Kidney (tissue), 14 donors: ENCODE data around the gene LY6G5C. TPM values are rescaled to one million over a fixed set of nuclear protein-coding genes. Genes with fewer than 3 reads are reported as not detected.

Experiments
- DNase-seq, 5 donors: peaks; one replicate each; pipeline ENCODE4 v3.0.0-alpha.2; 2013 to 2020
- FAIRE-seq: peaks from 2 replicates; lab custom pipeline; 2012; peaks lifted over from hg19 to GRCh38; lab: Jason Lieb, UNC
- H3K27ac ChIP-seq, 2 donors: one replicate each; pipeline ENCODE4 v1.7.0; 2013; ENCODE audit warnings: low read depth in 2 of 2, low read length in 2 of 2, inconsistent platforms in 1 of 2
- H3K27me3 ChIP-seq: one replicate; pipeline ENCODE4 v1.7.1; 2013; ENCODE audit warnings: low read length, inconsistent platforms; ENCODE audit not compliant: control insufficient read depth, insufficient read depth
- H3K36me3 ChIP-seq, 3 donors: one replicate each; pipeline versions ENCODE4 v1.7.0 to v1.7.1; 2013; ENCODE audit warnings: low read length in 3 of 3, control low read depth in 1 of 3, inconsistent platforms in 1 of 3; ENCODE audit not compliant: insufficient read depth in 3 of 3, control insufficient read depth in 2 of 3
- H3K4me1 ChIP-seq, 3 donors: one replicate each; pipeline versions ENCODE4 v1.7.0 to v1.7.1; 2013; ENCODE audit warnings: low read length in 3 of 3, inconsistent platforms in 1 of 3, low read depth in 1 of 3; ENCODE audit not compliant: control insufficient read depth in 2 of 3, insufficient read depth in 2 of 3
- H3K4me3 ChIP-seq, 3 donors: one replicate each; pipeline versions ENCODE4 v1.7.0 to v1.8.1; 2013; ENCODE audit warnings: low read length in 3 of 3, control low read depth in 1 of 3, inconsistent platforms in 1 of 3
- H3K9ac ChIP-seq, 3 donors: one replicate each; pipeline versions ENCODE4 v1.7.0 to v1.7.1; 2013; ENCODE audit warnings: low read length in 3 of 3, control low read depth in 1 of 3, inconsistent platforms in 1 of 3
- H3K9me3 ChIP-seq, 3 donors: one replicate each; pipeline versions ENCODE4 v1.7.0 to v1.7.1; 2013; ENCODE audit warnings: low read length in 3 of 3, control low read depth in 1 of 3, inconsistent platforms in 1 of 3; ENCODE audit not compliant: control insufficient read depth in 2 of 3, insufficient read depth in 1 of 3
- intact Hi-C: fragments of 100-400 bp; cut with DNase I; formaldehyde crosslinking; loops from one replicate; pipeline ENCODE4 v1.11.1; 2022
- polyA plus RNA-seq: library from polyadenylated mRNA; stranded (reverse); fragments of 350-450 nt; fragmentation: Illumina TruSeq; extraction: RNeasy Lipid Tissue Mini Kit (QIAGEN cat#74804); gene quantifications from one replicate; pipeline ENCODE4 v1.2.3, GENCODE V29; 2014; ENCODE audit warnings: low read depth, low replicate concordance; ENCODE audit not compliant: insufficient read depth
- total RNA-seq: library from RNA; stranded (reverse); fragmentation: NEBNext Ultra II Directional; extraction: Animal tissue kit (Norgen Biotek cat#: 25700); gene quantifications from one replicate; pipeline ENCODE4 v1.2.1, GENCODE V29; 2021
- TF ChIP-seq, protein P1 (sequence below): IDR thresholded peaks from 3 replicates; pipeline ENCODE4 v1.5.1; 2012; ENCODE audit warnings: mild to moderate bottlenecking, moderate library complexity, borderline replicate concordance; ENCODE audit not compliant: insufficient read depth; ENCODE audit errors: extremely low read depth
- donor health status: control.
- donor health status: control.
- donor health status: control.
- donor health status: control.
- donor health status: control.
- donor health status: DM: yes; HTN: yes; CAD: no.
- donor health status: Normal renal cell carcinoma (clear cell type).

The LY6G5C gene
- total and polyA plus RNA-seq, 2 donors from 2014 or later, result 2.5 to 4.6 TPM

DNA sequence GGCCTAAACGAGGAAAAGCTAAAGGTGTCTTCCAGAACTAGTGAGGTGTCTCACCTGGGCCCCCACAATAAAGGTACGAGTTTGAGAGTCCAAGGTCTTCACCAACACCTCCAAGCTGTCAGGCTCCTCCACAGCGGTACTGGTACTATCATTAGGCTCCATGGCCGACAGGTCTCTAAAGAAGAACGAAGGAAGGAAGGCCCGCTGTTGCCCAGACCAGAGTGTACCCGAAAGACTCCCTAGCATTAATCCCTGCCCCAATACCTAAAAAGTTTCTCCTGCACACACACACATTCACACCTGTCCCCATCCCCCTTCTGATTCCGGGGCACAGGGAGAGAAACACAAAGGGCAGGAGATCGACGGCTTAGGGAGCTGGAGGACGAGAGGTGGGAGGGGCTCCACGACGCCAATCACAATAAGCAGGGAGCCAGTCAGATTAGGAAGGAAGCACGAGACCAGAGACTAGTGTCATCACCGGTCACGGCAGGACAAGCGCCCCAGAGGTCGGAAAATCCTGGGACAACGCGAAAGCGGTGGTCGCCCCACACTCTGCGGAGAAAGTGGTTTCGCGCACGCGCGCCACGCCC, 29.2 kb downstream of the LY6G5C start:
- Histone ChIP-seq H3K27me3 (no peaks in the 10 kb centered on the region), H3K27ac (peak overlapping the region; percentile 98 to 100), H3K4me1 (peaks cover 0 to 24% (median 17%) of the 10 kb centered on the region in 3 donors), H3K36me3 (peaks cover 10 to 27% (median 22%) of the 10 kb centered on the region in 3 donors), H3K9ac (peak overlapping the region; percentile 90 to 98 (median 90)), H3K9me3 (no peaks in the 10 kb centered on the region), H3K4me3 (peak overlapping the region; percentile 87 to 98 (median 97))
- DNase-seq (peak in 2 of 5 donors; percentile 79 to 90), FAIRE-seq (no peak)
- TF ChIP-seq, protein P1, sequence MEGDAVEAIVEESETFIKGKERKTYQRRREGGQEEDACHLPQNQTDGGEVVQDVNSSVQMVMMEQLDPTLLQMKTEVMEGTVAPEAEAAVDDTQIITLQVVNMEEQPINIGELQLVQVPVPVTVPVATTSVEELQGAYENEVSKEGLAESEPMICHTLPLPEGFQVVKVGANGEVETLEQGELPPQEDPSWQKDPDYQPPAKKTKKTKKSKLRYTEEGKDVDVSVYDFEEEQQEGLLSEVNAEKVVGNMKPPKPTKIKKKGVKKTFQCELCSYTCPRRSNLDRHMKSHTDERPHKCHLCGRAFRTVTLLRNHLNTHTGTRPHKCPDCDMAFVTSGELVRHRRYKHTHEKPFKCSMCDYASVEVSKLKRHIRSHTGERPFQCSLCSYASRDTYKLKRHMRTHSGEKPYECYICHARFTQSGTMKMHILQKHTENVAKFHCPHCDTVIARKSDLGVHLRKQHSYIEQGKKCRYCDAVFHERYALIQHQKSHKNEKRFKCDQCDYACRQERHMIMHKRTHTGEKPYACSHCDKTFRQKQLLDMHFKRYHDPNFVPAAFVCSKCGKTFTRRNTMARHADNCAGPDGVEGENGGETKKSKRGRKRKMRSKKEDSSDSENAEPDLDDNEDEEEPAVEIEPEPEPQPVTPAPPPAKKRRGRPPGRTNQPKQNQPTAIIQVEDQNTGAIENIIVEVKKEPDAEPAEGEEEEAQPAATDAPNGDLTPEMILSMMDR, result no peak
- intact Hi-C loops, result no loop called here

DNA sequence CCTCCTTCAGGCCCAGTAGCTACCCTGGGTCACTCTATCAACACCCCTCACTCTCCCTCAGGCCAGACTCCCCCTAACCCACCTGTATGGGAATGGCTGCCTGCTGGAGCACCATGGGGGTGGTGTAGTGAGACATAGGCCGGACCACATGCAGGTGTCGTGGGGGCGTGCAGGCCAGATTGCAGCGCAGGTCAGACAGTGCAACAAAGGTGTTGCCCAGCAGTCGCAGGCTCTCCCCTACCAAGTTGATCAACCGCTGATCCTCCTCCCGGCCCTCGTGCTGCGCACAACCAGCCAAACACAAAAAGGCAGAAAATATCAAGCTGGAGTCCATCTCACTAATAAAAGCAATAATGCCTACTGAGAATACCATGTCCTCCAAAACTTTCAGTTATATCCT, 35.5 kb downstream of the LY6G5C start:
- Histone ChIP-seq H3K4me1 (no peaks in the 10 kb centered on the region), H3K9me3 (no peaks in the 10 kb centered on the region), H3K36me3 (peaks cover 14 to 79% (median 59%) of the 10 kb centered on the region in 3 donors), H3K9ac (no peak overlapping the region), H3K4me3 (no peak overlapping the region), H3K27me3 (no peaks in the 10 kb centered on the region), H3K27ac (no peak overlapping the region)
- FAIRE-seq (no peak), DNase-seq (no peak)
- intact Hi-C loops, result no loop called here
- TF ChIP-seq, protein P1, result no peak

DNA sequence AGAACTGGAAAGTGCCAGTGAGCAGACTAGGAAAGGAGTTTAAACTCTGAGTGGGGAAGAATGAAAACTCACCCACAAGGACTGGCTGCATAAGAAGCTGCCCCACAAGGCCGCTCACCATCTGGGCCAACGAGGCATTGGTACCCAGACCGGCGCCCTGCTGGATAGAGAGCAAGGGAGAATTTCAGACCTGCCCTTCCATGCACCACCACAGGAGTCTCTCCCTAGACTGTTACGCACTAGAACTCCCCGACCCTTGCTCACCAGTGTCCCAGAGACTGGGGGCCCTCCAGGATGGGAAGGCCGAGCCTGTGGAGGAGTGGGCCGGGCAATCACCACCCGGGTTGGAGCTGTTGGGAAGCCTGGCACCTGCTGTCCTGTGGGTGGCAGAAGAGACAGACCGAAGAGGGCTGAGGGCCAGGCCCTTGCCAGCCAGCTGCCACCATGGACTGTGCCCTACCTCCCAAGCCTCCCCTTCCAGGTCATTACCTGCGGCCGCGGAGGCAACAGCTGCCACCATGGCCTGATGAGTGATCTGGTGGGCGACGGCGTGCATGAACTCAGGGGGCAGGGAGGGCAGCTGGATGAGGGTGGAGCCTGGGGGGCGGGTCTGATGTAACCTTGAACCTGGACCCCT, 36.9 kb downstream of the LY6G5C start:
- Histone ChIP-seq H3K27ac (no peak overlapping the region), H3K9me3 (no peaks in the 10 kb centered on the region), H3K36me3 (peaks cover 9 to 86% (median 60%) of the 10 kb centered on the region in 3 donors), H3K4me3 (no peak overlapping the region), H3K27me3 (no peaks in the 10 kb centered on the region), H3K4me1 (no peaks in the 10 kb centered on the region), H3K9ac (no peak overlapping the region)
- TF ChIP-seq, protein P1, result no peak
- intact Hi-C loops, result no loop called here
- no peak for FAIRE-seq
- no peak for DNase-seq
